ENCODE measurements around the gene C11orf58. TPM values are rescaled to one million over a fixed set of nuclear protein-coding genes. Genes with fewer than 3 reads are reported as not detected.

The C11orf58 gene
- polyA plus RNA-seq, 4 donors = 349 to 427 (median 387) TPM

- DNase-seq (ENCODE audit: low read depth in 4 of 4, low spot score in 2 of 4) = no peak
Measured at GRCh38 chr11:16767137-16767536, 28.7 kb downstream of the C11orf58 start.

- no peak for DNase-seq (ENCODE audit: low read depth in 4 of 4, low spot score in 2 of 4)
Measured at GRCh38 chr11:16767957-16768356, 29.5 kb downstream of the C11orf58 start.

GRCh38 chr11:16769386-16769785 is 30.9 kb downstream of the C11orf58 start:
- DNase-seq (ENCODE audit: low read depth in 4 of 4, low spot score in 2 of 4) = no peak

GRCh38 chr11:16770016-16770415 is 31.6 kb downstream of the C11orf58 start:
- DNase-seq (ENCODE audit: low read depth in 4 of 4, low spot score in 2 of 4) = no peak

GRCh38 chr11:16771350-16772140 is 33.1 kb downstream of the C11orf58 start:
- no peak for DNase-seq (ENCODE audit: low read depth in 4 of 4, low spot score in 2 of 4)

- no peak for DNase-seq (ENCODE audit: low read depth in 4 of 4, low spot score in 2 of 4)
Measured at GRCh38 chr11:16772141-16772512, 33.7 kb downstream of the C11orf58 start.

GRCh38 chr11:16773981-16774935 is 35.8 kb downstream of the C11orf58 start:
- DNase-seq (ENCODE audit: low read depth in 4 of 4, low spot score in 2 of 4) = no peak

- DNase-seq (ENCODE audit: low read depth in 4 of 4, low spot score in 2 of 4) = no peak
Measured at GRCh38 chr11:16774936-16775613, 36.6 kb downstream of the C11orf58 start.

GRCh38 chr11:16775614-16776283 is 37.3 kb downstream of the C11orf58 start:
- no peak for DNase-seq (ENCODE audit: low read depth in 4 of 4, low spot score in 2 of 4)

GRCh38 chr11:16776711-16777612 is 38.5 kb downstream of the C11orf58 start:
- DNase-seq (ENCODE audit: low read depth in 4 of 4, low spot score in 2 of 4) = no peak

GRCh38 chr11:16777613-16777975 is 39.1 kb downstream of the C11orf58 start:
- no peak for DNase-seq (ENCODE audit: low read depth in 4 of 4, low spot score in 2 of 4)

- DNase-seq (ENCODE audit: low read depth in 4 of 4, low spot score in 2 of 4) = no peak
Measured at GRCh38 chr11:16778286-16778685, 39.8 kb downstream of the C11orf58 start.

GRCh38 chr11:16778876-16779275 is 40.4 kb downstream of the C11orf58 start:
- DNase-seq (ENCODE audit: low read depth in 4 of 4, low spot score in 2 of 4) = no peak

GRCh38 chr11:16779436-16779835 is 41.0 kb downstream of the C11orf58 start:
- no peak for DNase-seq (ENCODE audit: low read depth in 4 of 4, low spot score in 2 of 4)

- no peak for DNase-seq (ENCODE audit: low read depth in 4 of 4, low spot score in 2 of 4)
Measured at GRCh38 chr11:16780146-16780545, 41.7 kb downstream of the C11orf58 start.

- no peak for DNase-seq (ENCODE audit: low read depth in 4 of 4, low spot score in 2 of 4)
Measured at GRCh38 chr11:16780698-16781550, 42.5 kb downstream of the C11orf58 start.

- DNase-seq (ENCODE audit: low read depth in 4 of 4, low spot score in 2 of 4) = no peak
Measured at GRCh38 chr11:16781936-16782919, 43.8 kb downstream of the C11orf58 start.
